KG1 (cell line): Measurements from ENCODE around the gene MGAT5B.

Source experiments
- DNase-seq: peaks from one replicate; lab custom pipeline; 2025; lab: John Stamatoyannopoulos, UW

MGAT5B gene

DNA sequence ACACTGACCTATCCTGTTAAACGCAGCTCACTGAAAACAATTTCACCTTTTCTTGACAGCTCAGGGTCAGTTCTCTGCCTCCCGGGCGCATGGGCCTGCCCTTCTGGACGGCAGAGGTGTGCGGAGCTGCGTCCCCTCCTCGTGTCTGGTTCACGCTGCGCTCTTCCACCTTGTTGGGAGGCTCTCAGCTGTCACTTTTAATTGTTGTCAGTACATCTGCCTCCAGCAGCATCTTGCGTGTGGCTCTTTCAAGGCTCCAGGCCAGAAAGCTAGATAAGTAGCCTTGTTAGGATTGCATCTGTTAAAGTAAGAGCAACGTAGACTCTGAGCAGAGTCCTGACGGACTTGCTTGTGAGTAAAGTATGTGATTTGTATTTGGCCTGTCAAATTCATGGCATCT is 59.4 kb downstream of the MGAT5B start:
- DNase-seq, result no peak

DNA sequence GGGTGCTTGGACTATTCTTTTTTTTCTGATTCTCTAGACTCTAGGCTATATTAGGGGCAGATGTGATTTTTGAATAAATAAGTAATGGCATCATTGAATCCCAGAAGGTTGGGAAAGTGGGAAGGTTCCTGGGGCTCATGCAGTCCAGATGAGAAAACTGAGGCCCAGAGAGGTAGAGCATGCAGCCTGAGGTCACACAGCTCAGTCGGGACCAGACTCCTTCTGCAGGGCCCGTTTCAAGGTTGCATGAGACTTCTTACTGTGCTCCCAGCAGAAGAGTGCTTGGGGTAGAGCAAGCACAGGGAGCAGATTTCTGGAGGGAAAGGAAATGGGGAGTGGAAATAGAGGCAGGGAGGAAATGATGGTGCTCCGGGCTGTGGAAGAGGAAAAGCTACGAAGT is 59.8 kb downstream of the MGAT5B start:
- no peak for DNase-seq

DNA sequence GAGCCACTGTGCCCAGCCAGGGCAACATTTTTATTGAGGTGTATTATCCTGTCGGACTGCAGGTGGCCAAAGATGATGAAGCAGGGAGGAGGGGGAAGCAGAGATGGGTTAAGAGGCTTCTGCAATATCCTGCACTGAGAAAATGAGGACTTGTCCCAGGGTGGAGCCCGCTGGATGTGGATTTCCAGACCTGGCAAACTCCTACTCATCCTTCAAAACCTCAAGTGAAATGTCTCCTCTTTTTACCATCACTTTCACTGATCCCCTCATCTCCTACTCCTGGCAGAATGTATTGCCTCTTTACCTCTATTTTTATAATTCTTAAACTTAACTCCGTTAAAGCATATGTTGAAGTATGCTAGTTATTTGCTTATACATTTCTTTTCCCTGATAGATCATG is 60.9 kb downstream of the MGAT5B start:
- no peak for DNase-seq

DNA sequence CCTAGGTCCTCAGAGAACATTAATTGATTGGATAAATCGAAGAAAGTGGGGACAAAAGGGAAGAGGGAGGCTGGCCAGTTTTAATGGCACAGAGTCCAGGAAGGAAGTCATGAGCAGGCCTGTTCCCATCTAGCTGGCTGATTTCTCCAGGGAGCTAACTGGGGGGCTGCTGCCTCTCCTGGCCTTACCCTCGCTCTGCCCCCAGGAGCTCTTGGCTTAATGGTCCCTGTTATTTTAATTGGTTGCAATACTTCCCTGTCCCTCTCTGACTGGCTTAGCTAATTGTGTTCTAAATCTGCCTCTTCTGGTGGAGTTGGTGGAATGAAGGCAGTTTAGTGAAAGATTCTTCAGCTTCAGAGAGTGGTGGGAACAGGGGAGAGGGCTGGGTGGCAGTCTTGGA is 61.4 kb downstream of the MGAT5B start:
- no peak for DNase-seq

DNA sequence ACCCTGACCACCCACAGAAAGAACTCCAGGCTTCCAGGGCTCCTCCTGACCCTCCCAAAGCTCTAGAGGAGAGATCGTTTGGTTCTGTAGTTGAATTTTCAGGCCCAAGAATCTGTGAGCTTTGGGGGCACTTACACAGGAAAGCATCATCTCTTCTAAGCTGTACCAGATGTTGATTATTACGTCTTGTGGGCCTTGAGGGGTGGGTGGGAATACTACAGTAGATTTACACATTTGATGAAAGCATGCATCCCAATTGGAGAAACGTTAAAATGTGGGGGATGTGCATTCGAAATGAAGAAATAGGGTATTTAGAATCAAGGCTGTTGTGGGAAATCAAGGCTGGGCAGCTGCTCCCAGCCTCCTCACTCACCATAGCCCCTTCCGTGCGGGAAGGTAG is 61.9 kb downstream of the MGAT5B start:
- DNase-seq, result no peak

DNA sequence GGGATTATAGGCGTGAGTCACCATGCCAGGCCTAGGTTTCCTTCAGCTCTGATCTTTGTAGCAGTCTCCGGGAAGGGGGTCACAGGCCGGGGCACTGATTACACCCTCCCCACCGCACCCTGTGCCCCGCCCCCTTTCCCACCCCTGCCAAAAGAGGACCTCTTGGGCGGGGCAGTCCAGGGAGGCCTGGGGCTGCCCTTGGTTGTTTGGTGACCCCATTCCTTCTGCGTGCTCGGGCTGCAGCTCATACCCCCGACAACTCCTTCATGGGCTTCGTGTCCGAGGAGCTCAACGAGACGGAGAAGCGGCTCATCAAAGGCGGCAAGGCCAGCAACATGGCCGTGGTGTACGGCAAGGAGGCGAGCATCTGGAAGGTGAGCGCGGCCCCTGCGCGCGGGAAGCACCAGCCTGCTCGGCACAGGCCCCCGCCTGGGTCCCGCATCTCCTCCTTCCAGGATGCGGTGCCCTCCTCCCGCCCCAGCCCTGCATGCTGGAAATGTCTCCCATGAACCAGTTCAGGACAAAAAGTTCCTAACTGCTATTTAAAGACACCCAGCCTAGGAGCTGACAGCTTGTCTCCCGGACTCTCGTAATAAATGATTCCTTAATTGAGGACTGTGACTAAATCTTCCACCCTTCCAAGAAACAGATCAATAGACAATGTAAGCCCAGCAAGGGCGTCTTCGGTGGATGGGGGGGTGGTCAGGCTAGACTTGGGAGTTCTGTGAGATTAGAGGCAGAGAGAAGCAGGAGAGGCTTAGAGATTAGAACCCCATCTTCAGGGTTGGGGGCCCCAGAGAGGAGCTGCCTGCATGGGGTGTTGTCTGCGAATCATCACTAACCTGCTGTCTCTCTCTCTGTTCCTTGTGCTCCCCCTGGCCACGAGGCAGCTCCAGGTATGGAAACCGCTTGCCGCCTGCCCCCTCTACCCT is 64.5 kb downstream of the MGAT5B start:
- no peak for DNase-seq

DNA sequence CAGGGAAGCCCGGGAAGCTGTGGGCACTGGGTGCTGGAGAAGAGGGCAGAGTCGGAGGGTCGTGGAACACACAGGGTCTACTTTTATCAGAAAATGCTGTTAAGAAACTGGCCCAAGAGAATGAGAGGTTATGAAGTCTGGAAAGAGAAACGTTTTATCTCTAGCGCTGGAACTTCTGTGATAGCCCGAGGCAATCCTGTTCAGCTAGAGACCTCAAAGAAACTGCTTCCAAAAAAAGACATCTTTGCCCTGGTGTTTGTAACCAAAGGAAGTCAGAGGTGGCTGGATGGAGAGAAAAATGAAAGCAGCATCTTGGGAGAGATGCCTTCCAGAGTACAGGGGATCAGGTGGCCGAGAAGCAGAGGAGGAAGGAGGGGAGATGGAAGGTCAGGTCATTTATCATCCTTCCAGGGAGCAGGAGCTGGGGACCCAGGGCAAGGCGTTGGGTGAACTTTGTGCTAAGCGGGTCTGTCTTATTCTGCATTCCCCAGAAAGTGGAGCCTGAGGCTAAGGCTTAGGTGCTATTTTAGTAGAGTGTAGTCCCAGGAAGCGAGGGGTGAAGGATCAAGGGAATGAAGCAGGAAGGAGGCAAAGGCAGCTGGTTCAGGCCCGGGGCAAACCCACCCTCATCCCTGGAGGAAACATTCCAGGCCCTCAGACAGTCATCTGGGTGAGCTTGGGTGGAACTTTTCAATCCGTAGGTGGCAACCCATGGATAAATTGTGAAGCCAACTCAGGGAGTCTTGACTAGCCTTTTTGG is 66.5 kb downstream of the MGAT5B start:
- DNase-seq, result no peak

DNA sequence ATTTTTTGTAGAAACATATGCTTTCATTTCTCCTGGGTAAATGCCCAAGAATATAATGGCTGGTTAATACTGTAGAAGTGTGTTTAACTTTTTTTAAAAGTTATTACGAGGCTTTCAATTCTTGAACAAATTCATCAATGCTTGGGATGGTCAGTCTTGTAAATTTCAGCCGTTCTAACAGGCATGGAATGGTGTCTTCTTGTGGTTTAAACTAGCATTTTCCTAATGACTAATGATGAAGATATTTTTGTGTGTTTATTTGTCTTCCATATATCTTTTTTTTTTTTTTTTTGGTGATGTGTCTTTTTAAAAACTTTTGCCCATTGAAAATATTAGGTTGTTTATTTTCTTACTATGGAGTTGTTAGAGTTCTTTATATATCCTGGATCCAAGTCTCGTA is 67.1 kb downstream of the MGAT5B start:
- no peak for DNase-seq

DNA sequence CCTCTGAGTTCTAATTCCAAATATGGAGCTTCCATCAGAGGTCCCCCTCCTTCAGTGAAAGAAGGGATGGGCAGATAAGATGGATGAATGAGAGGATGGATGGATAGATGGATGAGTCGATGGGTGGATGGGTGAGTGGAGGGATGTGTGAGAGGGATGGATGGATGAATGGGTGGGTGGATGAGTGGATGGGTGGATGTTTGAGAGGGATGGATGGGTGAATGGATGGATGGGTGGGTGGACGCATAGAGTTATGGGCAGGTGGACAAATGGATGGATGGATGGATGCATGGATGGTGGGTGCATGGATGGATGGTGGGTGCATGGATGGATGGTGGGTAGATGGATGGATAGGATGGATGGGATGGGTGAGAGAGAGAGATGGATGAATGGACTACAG is 69.0 kb downstream of the MGAT5B start:
- DNase-seq, result no peak

DNA sequence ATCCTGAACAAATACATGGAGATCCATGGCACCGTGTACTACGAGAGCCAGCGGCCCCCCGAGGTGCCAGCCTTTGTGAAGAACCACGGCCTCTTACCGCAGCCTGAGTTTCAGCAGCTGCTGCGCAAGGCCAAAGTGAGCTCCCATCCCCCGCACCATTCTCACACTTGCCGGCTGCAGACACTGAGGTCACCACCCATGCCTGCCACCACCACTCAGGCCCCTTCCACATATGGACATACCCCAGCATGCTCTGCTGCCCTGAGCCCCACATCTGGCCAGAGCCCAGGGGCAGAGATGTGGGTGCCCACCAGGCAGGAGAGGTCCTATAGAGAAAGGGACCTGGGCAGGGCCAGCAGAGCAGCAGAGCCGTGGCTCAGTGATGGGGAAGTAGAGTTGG is 69.8 kb downstream of the MGAT5B start:
- no peak for DNase-seq

DNA sequence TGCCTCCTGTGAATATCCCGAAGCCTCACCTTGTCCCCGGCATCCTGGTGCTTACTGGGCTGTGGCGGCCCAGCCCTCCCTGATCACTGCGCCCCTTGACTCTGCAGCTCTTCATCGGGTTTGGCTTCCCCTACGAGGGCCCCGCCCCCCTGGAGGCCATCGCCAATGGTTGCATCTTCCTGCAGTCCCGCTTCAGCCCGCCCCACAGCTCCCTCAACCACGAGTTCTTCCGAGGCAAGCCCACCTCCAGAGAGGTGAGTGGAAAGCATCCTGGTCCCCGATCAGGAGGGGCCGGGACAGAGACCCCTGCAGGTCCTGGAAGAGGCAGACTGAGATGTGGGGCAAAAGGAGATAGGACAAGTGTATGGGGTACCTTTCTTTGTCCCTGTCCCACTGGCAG is 72.1 kb downstream of the MGAT5B start:
- no peak for DNase-seq

DNA sequence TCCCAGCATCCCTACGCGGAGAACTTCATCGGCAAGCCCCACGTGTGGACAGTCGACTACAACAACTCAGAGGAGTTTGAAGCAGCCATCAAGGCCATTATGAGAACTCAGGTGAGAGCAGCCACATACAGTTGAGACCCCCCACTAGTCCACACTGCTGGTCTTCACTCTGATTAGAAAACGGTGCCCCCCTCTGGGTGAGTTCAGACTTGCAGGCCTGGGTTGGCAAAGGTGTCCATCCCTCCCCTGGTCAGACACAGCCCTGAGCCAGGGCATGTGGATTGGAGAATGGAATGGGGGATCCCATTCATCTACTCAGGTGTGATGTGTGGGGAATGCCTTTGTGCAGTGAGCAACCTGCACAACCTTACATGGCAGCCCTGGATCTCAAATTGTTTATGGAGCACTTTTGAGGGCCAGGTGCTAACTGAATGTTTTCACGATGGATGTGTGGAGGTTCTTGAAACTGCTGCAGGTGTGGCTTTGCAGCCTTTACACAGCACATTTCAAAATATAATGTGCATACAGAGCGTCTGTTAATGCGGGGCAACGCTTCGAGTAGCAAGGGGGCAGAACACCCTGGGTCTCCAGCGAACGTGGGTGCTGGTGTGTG is 72.6 kb downstream of the MGAT5B start:
- DNase-seq, result no peak

DNA sequence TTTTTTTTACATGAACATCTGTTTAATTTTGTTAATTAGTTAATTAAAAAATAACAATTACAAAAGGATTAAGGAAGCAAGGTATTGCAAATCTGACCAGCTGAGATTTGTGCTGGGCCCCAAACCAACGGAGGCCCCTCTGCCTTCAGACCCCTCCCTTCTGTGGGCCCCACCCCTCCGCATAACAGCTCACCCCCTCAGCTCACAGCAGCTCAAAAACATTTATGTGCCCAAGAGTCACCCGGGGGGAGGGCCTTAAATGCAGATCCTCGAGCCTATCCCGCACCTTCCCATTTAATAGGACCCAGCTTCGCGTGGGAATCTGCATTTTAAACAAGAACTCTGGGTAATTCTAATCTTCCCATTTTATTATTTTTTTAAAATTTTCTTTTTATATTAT is 75.0 kb downstream of the MGAT5B start:
- no peak for DNase-seq

DNA sequence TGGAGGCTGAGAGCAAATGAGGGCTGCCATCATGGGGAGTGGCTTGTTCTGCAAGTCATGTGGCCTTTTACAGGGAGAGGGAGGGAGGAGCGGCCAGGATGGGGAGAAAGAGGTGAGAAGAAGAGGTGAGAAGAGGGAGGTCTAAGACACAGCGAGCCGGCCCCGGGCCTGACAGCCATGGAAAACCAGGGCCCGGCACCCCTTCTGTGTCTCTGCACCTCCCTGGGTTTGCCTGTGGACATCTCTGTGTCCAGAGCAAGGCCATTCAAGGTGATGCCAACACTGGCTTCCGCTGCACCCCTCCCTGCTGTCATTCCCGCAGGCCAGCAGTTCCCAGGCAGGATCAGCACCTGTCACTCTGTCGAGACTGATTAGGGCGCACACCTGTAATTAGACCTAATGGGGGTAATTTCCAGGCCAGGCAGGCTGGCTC is 75.6 kb downstream of the MGAT5B start:
- no peak for DNase-seq

DNA sequence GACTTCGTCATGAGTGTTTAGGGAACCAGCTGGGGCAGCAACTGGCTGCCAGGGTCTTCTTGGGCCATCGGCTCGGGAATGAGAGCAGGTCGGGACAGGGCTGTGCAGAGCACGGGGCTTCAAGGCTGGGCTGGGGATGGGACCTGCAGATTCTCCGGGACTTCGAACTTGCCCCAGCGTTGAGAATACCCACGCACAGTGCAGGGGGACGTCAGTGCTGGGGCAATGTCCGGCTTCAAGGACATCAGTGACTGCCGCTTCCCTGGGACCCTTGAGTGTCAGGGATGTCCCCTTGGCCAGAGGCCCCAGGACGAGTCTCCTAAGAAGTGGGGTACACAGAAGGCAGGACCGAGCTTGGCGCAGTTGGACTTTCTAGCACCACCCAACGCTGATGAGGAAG is 76.3 kb downstream of the MGAT5B start:
- DNase-seq, result no peak

DNA sequence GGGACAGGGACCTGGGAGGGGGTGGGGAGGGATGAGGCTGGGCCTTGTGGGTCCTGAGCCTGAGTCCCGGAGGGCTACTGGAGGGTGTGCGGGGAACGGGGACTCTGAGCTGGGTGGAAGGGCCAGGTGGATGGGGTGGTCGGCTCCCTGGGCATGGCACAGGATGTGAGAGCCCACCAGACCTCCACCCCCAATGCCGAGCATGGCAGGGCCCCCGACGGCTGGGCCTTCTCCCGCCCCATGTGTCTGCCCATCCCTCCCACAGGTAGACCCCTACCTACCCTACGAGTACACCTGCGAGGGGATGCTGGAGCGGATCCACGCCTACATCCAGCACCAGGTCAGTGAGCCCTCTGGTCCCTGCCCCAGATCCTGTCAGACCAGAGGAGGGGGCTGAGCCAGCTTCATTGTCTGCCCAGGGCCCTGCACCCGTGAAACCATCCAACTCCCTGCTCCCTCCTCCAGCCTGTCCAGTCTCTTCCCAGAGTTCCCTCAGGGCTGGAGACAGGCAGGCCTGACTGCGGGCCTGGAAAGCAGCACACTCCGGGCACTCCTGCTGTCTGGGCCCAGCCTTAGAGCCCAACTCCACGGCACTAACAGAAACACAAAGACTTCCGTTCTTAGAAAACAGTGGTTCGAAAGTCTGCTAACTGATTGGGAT is 78.0 kb downstream of the MGAT5B start:
- no peak for DNase-seq

DNA sequence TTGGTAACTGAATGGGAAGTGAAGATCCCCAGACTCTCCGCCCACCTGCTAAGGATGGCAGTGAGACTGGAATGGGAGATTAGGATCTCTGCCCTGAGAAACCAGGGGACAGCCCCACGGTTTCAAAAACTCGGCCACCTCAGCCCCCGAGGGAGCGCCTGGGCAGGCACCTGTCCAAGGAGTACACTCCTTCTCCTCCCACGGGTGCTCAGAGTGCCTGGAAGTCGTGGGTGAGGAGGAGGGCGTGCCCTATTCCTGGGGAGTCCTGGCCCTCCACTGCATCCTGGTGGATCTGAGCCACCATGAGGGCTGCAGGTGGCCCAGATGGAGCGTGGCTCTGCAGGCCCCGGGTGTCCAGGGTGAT is 78.5 kb downstream of the MGAT5B start:
- no peak for DNase-seq

DNA sequence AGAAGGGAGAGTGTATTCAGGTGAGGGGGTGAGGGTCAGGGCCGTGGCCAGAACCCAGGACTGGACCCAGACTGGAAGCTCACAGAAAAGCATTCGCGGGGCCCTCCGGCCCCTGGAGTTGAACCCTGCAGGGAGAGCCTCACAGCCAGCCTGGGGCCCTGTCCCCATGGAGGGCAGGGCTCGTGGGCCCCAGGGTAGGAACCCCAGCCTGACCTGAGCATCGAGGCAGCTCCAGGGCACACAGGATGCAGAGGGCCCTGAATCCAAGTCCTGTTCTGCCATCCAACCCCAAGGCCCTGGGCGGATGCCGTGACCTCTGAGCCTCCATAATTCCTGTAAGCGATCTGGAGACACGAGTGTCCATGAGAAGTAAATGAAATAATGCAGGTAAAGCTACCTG is 79.1 kb downstream of the MGAT5B start:
- no peak for DNase-seq

DNA sequence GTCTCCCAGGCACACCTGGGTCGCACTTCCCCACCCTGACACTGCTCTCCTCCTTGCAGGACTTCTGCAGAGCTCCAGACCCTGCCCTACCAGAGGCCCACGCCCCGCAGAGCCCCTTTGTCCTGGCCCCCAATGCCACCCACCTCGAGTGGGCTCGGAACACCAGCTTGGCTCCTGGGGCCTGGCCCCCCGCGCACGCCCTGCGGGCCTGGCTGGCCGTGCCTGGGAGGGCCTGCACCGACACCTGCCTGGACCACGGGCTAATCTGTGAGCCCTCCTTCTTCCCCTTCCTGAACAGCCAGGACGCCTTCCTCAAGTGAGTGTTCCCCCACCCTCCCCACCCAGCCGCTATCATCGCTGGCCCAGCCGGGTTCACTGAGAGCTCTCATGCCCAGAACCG is 79.6 kb downstream of the MGAT5B start:
- no peak for DNase-seq

DNA sequence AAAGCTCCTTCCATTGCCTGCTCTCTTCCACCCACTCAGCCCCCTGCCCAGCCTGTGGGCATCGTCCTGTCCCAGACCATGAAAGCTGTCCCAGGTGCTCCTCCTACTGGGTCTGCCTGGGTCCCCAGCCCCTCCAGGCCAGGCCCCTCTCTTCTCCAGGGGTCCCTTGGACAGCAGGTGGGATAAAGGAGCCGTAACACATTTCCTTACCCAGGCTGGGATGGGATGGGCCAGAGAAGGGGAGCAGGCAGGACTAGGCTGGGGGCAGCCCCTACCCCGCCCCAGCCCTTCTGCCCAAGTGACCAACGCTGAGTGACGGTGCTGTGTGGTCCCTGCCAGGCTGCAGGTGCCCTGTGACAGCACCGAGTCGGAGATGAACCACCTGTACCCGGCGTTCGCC is 80.1 kb downstream of the MGAT5B start:
- no peak for DNase-seq

DNA sequence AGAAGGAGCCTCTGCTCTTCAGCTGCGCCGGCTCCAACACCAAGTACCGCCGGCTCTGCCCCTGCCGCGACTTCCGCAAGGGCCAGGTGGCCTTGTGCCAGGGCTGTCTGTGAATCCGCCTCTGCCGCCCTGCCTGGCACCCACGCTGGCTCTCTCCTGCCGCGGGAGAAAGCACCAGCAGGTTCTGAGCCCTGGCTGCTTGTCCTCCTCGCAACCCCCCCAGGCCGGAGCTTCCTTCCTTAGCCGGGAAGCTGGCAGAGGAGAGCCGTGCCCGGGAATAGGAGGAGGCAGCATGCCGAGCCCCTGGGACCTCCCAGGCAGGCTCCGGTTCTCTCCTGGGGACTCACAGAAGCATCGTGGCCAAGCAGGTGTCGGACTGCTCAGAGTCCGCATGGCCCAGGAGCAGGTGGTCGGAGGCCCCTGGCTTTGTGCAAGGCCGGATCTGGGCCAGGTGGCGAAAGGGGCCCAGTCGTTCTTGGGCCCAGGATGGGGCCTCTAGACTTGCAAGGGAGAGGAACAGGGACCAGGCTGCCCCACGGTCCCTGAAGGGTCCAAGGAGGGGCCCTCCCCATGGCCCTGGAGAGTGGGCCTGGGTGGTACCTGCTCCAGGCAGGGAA is 80.6 kb downstream of the MGAT5B start:
- DNase-seq, result no peak
